Omental fat pad (tissue), 4 donors: ENCODE results near the gene NIPBL. TPM values are rescaled to one million over a fixed set of nuclear protein-coding genes. Genes with fewer than 3 reads are reported as not detected.

Experiments
- ATAC-seq: fragments of 150-250 bp; one replicate; pipeline ENCODE4 v1.9.1; 2016; ENCODE audit warnings: mild to moderate bottlenecking, moderate library complexity; ENCODE audit not compliant: low FRiP score
- DNase-seq: peaks from one replicate; pipeline ENCODE4 v3.0.0-alpha.2; 2019; ENCODE audit warnings: low spot score
- CTCF ChIP-seq, 3 donors: fragments of 450-650 bp; IDR thresholded peaks; one replicate each; pipeline ENCODE4 v1.5.1; 2016 to 2017; ENCODE audit warnings: antibody characterized with exemption in 3 of 3, mild to moderate bottlenecking in 3 of 3, moderate library complexity in 2 of 3
- total RNA-seq, 4 donors: library from RNA; depleted of rRNA; stranded (reverse); fragments of >200 nt; gene quantifications; one replicate each; pipeline ENCODE4 v1.1.0, GENCODE V29; 2016

NIPBL gene
- total RNA-seq, 4 donors from 2014 or later: 47.9 to 64.2 (median 54.3) TPM

- no peak for ATAC-seq
- no peak for DNase-seq
- TF ChIP-seq CTCF (IDR thresholded peaks at IDR 0.05): no peak
Measured at GRCh38 chr5:36879274-36880033, 2.9 kb downstream of the NIPBL start.

GRCh38 chr5:36880761-36881160, 4.2 kb downstream of the NIPBL start:
- no peak for ATAC-seq
- TF ChIP-seq CTCF (IDR thresholded peaks at IDR 0.05): no peak
- DNase-seq: no peak

GRCh38 chr5:36881304-36881703, 4.7 kb downstream of the NIPBL start:
- TF ChIP-seq CTCF (IDR thresholded peaks at IDR 0.05): no peak
- DNase-seq: no peak
- ATAC-seq: no peak

GRCh38 chr5:36881807-36882206, 5.2 kb downstream of the NIPBL start:
- no peak for TF ChIP-seq CTCF (IDR thresholded peaks at IDR 0.05)
- no peak for DNase-seq
- no peak for ATAC-seq

GRCh38 chr5:36882250-36882649, 5.7 kb downstream of the NIPBL start:
- TF ChIP-seq CTCF (IDR thresholded peaks at IDR 0.05): no peak
- no peak for ATAC-seq

GRCh38 chr5:36883894-36884462, 7.4 kb downstream of the NIPBL start:
- TF ChIP-seq CTCF (IDR thresholded peaks at IDR 0.05): no peak
- ATAC-seq (no peak), DNase-seq (no peak)

More at GRCh38 chr5:36882250-36882649, 5.7 kb downstream of the NIPBL start:
- no peak for DNase-seq

- ATAC-seq (no peak), DNase-seq (no peak)
- no peak for TF ChIP-seq CTCF (IDR thresholded peaks at IDR 0.05)
Measured at GRCh38 chr5:36885149-36885548, 8.6 kb downstream of the NIPBL start.
